D721Med (cell line): ENCODE data around the gene LRRFIP1.
"Not testable (repeated sequence)": the region's sequence is repeated elsewhere in the genome, so short reads cannot be mapped to it uniquely, and the experiment has no call there.

ENCODE experiments used
- DNase-seq: peaks from one replicate; pipeline ENCODE4 v3.0.0; 2011; ENCODE audit warnings: low spot score; ENCODE audit not compliant: insufficient read length
- FAIRE-seq: peaks from 2 replicates; lab custom pipeline; 2011; peaks lifted over from hg19 to GRCh38; lab: Jason Lieb, UNC
- CTCF ChIP-seq: IDR thresholded peaks from 2 replicates; pipeline ENCODE4 v1.5.1; 2012; ENCODE audit warnings: mild to moderate bottlenecking, control low read depth; ENCODE audit not compliant: insufficient read depth; ENCODE audit errors: missing control alignments

Gene LRRFIP1

DNA sequence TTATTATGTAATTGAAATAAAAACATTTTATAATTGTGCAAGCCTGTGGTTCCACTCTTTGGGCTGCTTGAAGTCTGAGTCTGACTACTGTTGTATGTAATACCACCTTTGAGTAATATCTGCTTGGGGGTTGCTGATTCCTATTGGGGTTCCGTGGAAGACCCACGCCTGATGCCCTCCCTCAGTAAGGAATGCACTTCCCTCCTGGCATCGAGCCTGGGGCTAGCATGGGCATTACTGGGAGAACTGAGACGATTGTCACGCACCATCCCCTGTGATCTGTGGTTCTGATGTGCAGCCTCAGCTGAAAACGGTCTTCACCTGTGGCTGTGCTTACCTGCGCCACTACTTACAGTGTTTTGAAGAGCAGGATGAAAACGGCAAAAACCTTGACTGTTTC is 138.5 kb downstream of the LRRFIP1 start:
- no peak for TF ChIP-seq CTCF
- DNase-seq = no peak
- no peak for FAIRE-seq

DNA sequence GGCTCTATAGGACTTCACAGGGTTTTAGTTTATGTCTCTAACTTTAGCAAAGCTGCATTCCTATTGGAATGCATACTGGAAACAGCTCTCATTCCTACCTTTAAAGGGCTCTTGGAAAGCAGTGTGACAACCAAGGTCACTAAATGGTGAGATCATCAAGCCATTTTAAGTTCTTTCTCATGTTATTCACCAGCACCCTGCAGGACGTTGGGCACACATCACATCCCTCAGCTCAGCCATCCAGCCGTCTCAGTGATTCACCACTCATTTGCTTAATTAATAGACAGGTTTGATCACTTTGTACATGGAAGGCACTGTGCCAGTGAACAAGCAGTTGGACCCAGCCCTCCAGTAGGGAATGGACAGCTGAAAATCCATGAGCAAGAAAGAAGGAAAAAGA is 139.0 kb downstream of the LRRFIP1 start:
- TF ChIP-seq CTCF = no peak
- FAIRE-seq (no peak), DNase-seq (no peak)

GRCh38 chr2:237772513-237772912 is 145.1 kb downstream of the LRRFIP1 start:
- DNase-seq = no peak
- TF ChIP-seq CTCF = no peak
- no peak for FAIRE-seq

DNA sequence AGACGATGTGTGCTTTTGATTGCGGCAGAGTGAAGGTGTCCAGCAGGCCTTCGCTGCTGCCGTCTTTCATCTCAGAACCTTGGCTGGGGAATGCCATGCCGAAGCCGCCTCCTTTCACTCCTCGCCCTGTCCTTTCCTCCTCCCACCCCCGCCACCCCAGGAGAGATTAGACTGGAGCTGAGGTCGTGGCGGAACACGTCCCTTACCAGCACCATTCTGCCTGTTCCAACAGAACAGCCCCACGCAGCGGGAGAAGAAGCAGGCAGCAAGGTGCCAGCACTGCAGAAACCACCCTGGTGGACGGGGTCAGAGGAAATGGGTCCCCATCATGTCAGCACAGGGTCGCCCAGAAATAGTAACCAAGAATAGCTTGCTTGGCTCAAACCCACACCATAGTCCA is 146.4 kb downstream of the LRRFIP1 start:
- no peak for DNase-seq
- TF ChIP-seq CTCF = no peak
- FAIRE-seq = no peak

GRCh38 chr2:237774811-237775553 is 147.6 kb downstream of the LRRFIP1 start:
- DNase-seq (peak; percentile 36), FAIRE-seq (no peak)
- TF ChIP-seq CTCF = peak; percentile 59

DNA sequence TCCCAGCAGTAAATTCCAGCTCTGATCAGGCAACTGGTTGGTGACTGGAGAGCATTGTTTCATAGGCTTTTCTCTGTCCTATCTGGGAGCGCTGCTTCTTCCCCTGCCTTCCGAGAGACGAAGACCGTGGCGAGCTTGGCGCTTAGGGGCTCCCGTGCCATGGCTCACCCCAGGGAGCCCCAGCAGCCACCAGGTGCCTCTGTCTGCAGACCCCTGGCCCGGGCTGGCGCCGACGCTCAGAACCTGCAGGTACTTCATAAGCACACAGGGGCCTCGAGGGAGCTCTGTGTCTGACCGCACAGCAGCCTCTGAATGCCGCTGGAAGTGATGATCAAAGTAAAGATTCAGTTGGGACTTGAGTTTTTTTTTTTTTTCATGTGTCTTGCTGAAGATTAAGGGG is 152.1 kb downstream of the LRRFIP1 start:
- DNase-seq = no peak
- FAIRE-seq = no peak
- TF ChIP-seq CTCF = no peak

DNA sequence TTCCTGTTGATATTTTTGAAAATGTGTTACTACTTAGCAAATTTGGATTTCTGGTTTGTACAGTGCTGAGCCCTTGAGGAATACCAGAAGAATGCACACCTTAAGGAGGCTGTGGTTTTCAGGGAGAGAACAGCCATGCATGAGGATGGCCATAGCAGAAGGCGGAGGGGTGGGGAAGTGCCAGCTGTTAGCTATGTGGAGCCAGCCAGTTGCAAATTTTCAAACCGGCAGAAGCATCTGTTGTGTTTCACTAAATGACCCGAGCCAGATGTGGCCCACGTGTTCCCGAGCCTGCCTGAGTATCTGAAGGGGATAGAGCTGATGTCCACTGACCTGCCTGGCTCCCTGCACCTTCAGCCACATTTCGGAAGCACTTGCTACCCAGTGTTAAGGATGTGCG is 154.8 kb downstream of the LRRFIP1 start:
- TF ChIP-seq CTCF = no peak
- no peak for FAIRE-seq
- DNase-seq = no peak

DNA sequence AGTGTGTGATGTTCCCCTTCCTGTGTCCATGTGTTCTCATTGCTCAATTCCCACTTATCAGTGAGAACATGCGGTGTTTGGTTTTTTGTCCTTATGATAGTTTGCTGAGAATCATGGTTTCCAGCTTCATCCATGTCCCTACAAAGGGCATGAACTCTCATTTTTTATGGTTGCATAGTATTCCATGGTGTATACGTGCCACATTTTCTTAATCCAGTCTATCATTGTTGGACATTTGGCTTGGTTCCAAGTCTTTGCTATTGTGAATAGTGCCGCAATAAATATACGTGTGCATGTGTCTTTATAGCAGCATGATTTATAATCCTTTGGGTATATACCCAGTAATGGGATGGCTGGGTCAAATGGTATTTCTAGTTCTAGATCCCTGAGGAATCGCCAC is 156.3 kb downstream of the LRRFIP1 start:
- DNase-seq, FAIRE-seq: not testable (repeated sequence)
